Gastrocnemius medialis (tissue), 4 donors: ENCODE measurements around the gene EPHA4.

Experiments
- CTCF ChIP-seq, 5 experiments: fragments of 450-650 bp in 3 of 5; fragments of 200-600 bp in 2 of 5; sonication (generic) in 2 of 5; IDR thresholded peaks in 4 of 5; conservative IDR thresholded peaks in 1 of 5; 1 replicate in 4 of 5; 2 replicates in 1 of 5; pipeline ENCODE4 v1.5.1; 2016 to 2019; ENCODE audit warnings: antibody characterized with exemption in 5 of 5, mild to moderate bottlenecking in 3 of 5, moderate library complexity in 3 of 5
- POLR2A ChIP-seq, 2 donors: fragments of 450-650 bp; IDR thresholded peaks; one replicate each; pipeline ENCODE4 v1.6.1; 2017; ENCODE audit warnings: antibody characterized with exemption in 2 of 2, mild to moderate bottlenecking in 2 of 2, moderate library complexity in 2 of 2

- TF ChIP-seq CTCF (IDR thresholded peaks at IDR 0.05 in 4 of 5, conservative IDR thresholded peaks at IDR 0.05 in 1 of 5) = no peak
- TF ChIP-seq POLR2A (IDR thresholded peaks at IDR 0.05) = no peak
These were observed 38.2 kb upstream of the EPHA4 start for GRCh38 chr2:221610255-221610654.
